Measurements from ENCODE around the gene KLHL21. TPM values are rescaled to one million over a fixed set of nuclear protein-coding genes. Genes with fewer than 3 reads are reported as not detected.
A peak's percentile ranks its signal among the peaks of the same experiment; 100 is the strongest.
"Not testable (repeated sequence)": the region's sequence is repeated elsewhere in the genome, so short reads cannot be mapped to it uniquely, and the experiment has no call there.

KLHL21 gene
- total RNA-seq, 2 experiments from 2014 or later: 22.8 to 23.0 TPM

DNA sequence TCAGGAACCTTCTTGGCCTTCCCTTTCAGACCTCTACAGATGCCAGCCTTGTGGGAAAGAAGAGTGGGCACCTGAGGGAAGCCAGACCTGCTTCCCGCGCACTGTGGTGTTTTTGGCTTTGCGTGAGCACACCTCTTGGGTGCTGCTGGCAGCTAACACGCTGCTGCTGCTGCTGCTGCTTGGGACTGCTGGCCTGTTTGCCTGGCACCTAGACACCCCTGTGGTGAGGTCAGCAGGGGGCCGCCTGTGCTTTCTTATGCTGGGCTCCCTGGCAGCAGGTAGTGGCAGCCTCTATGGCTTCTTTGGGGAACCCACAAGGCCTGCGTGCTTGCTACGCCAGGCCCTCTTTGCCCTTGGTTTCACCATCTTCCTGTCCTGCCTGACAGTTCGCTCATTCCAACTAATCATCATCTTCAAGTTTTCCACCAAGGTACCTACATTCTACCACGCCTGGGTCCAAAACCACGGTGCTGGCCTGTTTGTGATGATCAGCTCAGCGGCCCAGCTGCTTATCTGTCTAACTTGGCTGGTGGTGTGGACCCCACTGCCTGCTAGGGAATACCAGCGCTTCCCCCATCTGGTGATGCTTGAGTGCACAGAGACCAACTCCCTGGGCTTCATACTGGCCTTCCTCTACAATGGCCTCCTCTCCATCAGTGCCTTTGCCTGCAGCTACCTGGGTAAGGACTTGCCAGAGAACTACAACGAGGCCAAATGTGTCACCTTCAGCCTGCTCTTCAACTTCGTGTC lies 23.9 kb downstream of the KLHL21 start:
- Mint-ChIP-seq H3K4me1 (ENCODE audit: low read depth) (peaks cover 32% of the 10 kb centered on the region), H3K27me3 (ENCODE audit: low read depth) (no peaks in the 10 kb centered on the region), H3K9me3 (ENCODE audit: insufficient read depth) (no peaks in the 10 kb centered on the region), H3K4me3 (no peak overlapping the region), H3K27ac (peak overlapping the region; percentile 99), H3K36me3 (ENCODE audit: low read depth) (peaks cover 8% of the 10 kb centered on the region)
- POLR2A ChIA-PET: interaction anchor here (1.3 to 5.9 kb wide), 3 partner anchors 8 to 24 kb away, joined by 5 to 32 read pairs (median 6); partner anchors contain the start of genes KLHL21, NOL9 and TAS1R1
- ATAC-seq: no peak
- CTCF ChIA-PET: interaction anchor here (1.0 to 5.7 kb wide), 2 partner anchors 24 to 25 kb away, joined by 3 to 32 read pairs; partner anchors contain the start of genes NOL9 and TAS1R1
- no peak for DNase-seq

DNA sequence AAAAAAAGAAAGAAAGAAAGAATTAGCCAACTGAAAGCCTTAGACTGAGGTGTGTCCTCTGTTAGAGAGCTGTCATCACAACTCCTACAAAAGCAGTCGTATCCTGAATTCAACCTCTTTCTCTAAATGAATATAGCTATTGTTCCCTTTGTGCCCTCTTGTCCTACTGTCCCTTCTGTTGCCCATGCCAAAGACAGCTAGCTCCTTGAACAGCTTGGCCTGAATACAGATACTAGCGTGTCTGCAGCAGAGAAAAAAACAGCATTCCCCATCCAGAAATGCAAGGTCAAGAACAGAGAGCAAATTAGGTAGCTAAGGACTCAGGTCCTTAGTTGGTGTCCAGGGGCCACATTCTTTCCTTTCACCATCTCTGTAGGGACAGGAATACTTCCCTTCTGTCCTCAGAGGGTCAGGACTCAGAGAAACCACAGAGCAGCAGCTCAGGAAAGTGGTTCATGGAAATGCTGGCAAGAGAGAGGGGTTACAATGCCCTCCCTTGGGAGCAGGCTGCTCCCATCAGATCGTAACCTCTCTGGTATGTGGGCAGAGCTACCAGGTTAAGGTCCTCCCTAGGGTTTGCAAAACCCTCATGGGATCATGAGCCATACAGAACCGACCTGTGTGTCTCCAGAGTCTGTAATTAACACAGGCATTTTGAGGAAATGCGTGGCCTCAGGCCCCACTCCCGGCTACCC lies 24.7 kb downstream of the KLHL21 start:
- ATAC-seq (no peak), DNase-seq (no peak)
- no peak overlapping the region for H3K4me3 Mint-ChIP-seq
- H3K27me3 Mint-ChIP-seq (ENCODE audit: low read depth): no peaks in the 10 kb centered on the region
- peaks cover 32% of the 10 kb centered on the region for H3K4me1 Mint-ChIP-seq (ENCODE audit: low read depth)
- ChIA-PET POLR2A (interaction anchor here (5.9 kb wide), 1 partner anchor 25 kb away, joined by 32 read pairs; the partner anchor contains the start of gene KLHL21), CTCF (interaction anchor here (0.7 to 1.0 kb wide), 2 partner anchors 23 to 214 kb away, joined by 3 read pairs; partner anchors contain the start of gene NOL9)
- H3K36me3 Mint-ChIP-seq (ENCODE audit: low read depth): peaks cover 8% of the 10 kb centered on the region
- no peak overlapping the region for H3K27ac Mint-ChIP-seq
- H3K9me3 Mint-ChIP-seq (ENCODE audit: insufficient read depth): no peaks in the 10 kb centered on the region

DNA sequence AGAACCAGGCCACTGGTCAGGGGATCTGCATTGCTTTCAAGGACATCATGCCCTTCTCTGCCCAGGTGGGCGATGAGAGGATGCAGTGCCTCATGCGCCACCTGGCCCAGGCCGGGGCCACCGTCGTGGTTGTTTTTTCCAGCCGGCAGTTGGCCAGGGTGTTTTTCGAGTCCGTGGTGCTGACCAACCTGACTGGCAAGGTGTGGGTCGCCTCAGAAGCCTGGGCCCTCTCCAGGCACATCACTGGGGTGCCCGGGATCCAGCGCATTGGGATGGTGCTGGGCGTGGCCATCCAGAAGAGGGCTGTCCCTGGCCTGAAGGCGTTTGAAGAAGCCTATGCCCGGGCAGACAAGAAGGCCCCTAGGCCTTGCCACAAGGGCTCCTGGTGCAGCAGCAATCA lies 27.9 kb downstream of the KLHL21 start:
- Mint-ChIP-seq H3K4me3 (no peak overlapping the region), H3K36me3 (ENCODE audit: low read depth) (no peaks in the 10 kb centered on the region), H3K4me1 (ENCODE audit: low read depth) (peaks cover 15% of the 10 kb centered on the region), H3K27me3 (ENCODE audit: low read depth) (peaks cover 3% of the 10 kb centered on the region), H3K27ac (no peak overlapping the region), H3K9me3 (ENCODE audit: insufficient read depth) (no peaks in the 10 kb centered on the region)
- POLR2A ChIA-PET: no interaction called here
- DNase-seq (no peak), ATAC-seq (no peak)
- CTCF ChIA-PET: no interaction called here

DNA sequence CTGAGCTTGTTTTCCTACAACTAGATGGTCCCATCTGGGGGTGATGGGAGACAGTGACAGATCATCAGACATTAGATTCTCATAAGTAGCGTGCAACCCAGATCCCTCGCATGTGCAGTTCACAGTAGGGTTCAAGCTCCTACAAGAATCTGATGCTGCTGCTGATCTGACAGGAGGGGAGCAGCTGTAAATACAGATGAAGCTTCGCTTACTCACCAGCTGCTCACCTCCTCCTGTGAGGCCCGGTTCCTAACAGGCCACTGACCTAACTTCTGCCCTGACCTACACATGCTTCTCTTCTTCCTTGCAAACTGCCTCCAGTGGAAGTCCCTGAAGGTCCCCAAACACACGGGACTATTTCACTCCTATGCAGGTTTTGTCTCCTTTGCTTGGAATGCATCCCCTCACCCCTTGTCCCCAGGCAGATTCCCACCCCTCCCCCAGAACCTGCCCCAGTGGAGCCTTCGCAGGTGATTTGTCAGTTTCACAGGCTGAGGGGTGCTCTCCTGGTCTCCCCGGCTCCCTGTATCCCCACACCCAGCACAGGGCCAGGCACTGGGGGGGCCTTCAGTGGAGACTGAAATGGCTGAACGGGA lies 28.5 kb downstream of the KLHL21 start:
- ATAC-seq: no peak
- Mint-ChIP-seq H3K4me1 (ENCODE audit: low read depth) (peaks cover 8% of the 10 kb centered on the region), H3K27me3 (ENCODE audit: low read depth) (peaks cover 3% of the 10 kb centered on the region), H3K9me3 (ENCODE audit: insufficient read depth) (no peaks in the 10 kb centered on the region), H3K36me3 (ENCODE audit: low read depth) (no peaks in the 10 kb centered on the region), H3K27ac (no peak overlapping the region), H3K4me3 (no peak overlapping the region)
- ChIA-PET POLR2A (no interaction called here), CTCF (interaction anchor here (1.3 kb wide), 1 partner anchor 20 kb away, joined by 3 read pairs; the partner anchor contains the start of genes NOL9 and TAS1R1)
- no peak for DNase-seq

DNA sequence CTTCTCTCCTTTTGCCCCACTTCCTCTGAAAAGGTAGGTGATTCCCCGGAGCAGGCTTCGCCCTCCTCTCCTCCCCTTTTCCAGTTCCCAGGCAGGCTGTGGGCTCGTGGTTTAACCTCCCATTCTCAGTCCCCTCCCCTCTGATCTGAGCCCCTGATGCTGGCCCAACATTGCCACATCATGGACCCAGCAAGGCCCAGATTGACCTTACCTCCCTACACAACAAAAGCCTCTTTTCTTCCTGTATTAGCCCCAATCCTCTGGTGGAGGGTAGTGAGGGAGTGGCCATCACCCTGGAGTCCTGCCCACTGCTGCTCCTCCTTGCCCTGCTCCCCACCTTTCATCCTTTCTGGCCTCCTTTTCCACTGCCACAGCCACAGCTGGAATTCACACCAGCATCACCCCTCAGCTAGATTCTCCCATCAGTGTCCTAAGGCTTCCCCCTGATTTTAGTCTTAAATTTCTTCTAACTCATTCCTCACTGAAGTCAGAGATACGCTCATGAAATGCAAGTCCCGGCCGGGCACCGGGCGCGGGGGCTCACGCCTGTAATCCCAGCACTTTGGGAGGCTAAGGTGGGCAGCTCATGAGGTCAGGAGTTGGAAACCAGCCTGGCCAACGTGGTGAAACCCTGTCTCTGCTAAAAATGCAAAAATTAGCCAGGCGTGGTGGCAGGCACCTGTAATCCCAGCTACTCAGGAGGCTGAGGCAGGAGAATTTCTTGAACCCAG lies 29.9 kb downstream of the KLHL21 start:
- POLR2A ChIA-PET: no interaction called here
- CTCF ChIA-PET: interaction anchor here (1.3 kb wide), 1 partner anchor 18 kb away, joined by 3 read pairs; the partner anchor contains the start of genes NOL9 and TAS1R1
- Mint-ChIP-seq H3K27me3 (ENCODE audit: low read depth) (peaks cover 5% of the 10 kb centered on the region), H3K4me3 (no peak overlapping the region), H3K9me3 (ENCODE audit: insufficient read depth) (no peaks in the 10 kb centered on the region), H3K27ac (no peak overlapping the region), H3K36me3 (ENCODE audit: low read depth) (no peaks in the 10 kb centered on the region), H3K4me1 (ENCODE audit: low read depth) (peaks cover 7% of the 10 kb centered on the region)
- DNase-seq: no peak
- no peak for ATAC-seq

DNA sequence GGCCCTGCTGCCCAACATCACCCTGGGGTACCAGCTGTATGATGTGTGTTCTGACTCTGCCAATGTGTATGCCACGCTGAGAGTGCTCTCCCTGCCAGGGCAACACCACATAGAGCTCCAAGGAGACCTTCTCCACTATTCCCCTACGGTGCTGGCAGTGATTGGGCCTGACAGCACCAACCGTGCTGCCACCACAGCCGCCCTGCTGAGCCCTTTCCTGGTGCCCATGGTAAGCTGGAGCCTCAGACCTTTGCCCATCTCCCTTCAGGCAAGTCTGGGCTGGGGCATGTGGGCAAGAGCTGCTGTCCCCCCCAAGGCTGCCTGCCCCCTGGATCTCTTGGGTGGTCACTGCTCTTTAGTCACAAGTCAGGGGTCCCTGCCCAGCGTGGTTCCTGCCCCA lies 31.7 kb downstream of the KLHL21 start:
- Mint-ChIP-seq H3K27ac (no peak overlapping the region), H3K4me3 (no peak overlapping the region)

DNA sequence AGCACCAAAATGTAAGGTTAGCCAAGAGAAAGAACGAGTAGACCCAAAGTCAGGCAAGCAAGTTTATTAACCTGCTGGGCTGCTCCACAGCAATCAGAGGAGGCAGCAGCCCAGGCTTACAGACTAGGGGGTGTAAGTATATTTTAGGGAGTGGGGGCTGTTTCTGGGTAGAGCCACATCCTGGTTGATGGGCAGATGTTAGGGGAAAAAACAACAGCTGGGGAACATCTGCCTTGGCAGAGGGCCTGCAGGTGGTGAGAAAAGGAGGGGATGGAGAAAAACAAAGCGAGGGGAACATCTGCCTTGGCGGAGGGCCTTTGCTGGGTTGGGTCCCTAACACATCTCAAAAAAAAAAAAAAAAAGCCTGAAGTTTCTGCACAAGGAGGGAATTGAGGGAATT lies 32.6 kb downstream of the KLHL21 start:
- no peaks in the 10 kb centered on the region for H3K36me3 Mint-ChIP-seq (ENCODE audit: low read depth)
- H3K27ac Mint-ChIP-seq: no peak overlapping the region
- H3K9me3 Mint-ChIP-seq (ENCODE audit: insufficient read depth): no peaks in the 10 kb centered on the region
- no peak overlapping the region for H3K4me3 Mint-ChIP-seq
- no peak for ATAC-seq
- ChIA-PET POLR2A (interaction anchor here (1.5 kb wide), 1 partner anchor 9 kb away, joined by 5 read pairs; the partner anchor contains the start of gene ZBTB48), CTCF (interaction anchor here (0.7 kb wide), 1 partner anchor 15 kb away, joined by 4 read pairs; the partner anchor contains the start of gene TAS1R1)
- peaks cover 5% of the 10 kb centered on the region for H3K27me3 Mint-ChIP-seq (ENCODE audit: low read depth)
- H3K4me1 Mint-ChIP-seq (ENCODE audit: low read depth): peaks cover 7% of the 10 kb centered on the region
- DNase-seq: no peak

More for the DNA sequence above, 31.7 kb downstream of the KLHL21 start:
- DNase-seq (no peak), ATAC-seq (no peak)
- H3K36me3 Mint-ChIP-seq (ENCODE audit: low read depth): no peaks in the 10 kb centered on the region
- H3K4me1 Mint-ChIP-seq (ENCODE audit: low read depth): peaks cover 7% of the 10 kb centered on the region
- H3K9me3 Mint-ChIP-seq (ENCODE audit: insufficient read depth): no peaks in the 10 kb centered on the region
- ChIA-PET POLR2A (interaction anchor here (1.5 kb wide), 1 partner anchor 9 kb away, joined by 5 read pairs; the partner anchor contains the start of gene ZBTB48), CTCF (interaction anchor here (0.6 to 1.0 kb wide), 2 partner anchors 17 to 50 kb away, joined by 3 to 4 read pairs; partner anchors contain the start of gene NOL9)
- peaks cover 5% of the 10 kb centered on the region for H3K27me3 Mint-ChIP-seq (ENCODE audit: low read depth)

DNA sequence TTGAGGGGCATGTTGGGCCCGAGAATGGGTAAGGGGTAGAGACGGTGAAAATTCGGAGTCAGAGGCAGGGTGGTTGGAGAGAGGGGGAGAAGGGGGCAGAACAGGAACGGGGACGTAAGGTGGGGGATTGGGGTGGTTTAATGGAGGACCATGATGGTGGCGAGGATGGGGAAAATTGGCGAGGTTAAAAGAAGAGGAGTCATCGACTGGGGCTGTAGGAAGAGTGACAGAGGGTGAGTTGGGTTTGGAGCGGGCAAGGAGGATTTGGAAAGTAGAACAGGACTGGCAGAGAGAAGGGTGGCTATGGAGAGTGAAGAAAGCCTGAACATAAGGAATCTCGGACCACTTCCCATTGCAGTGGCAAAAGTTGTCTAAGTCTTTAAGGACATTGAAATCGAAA lies 33.6 kb downstream of the KLHL21 start:
- Mint-ChIP-seq H3K27me3 (ENCODE audit: low read depth) (peaks cover 5% of the 10 kb centered on the region), H3K27ac (no peak overlapping the region), H3K4me1 (ENCODE audit: low read depth) (peaks cover 7% of the 10 kb centered on the region), H3K4me3 (no peak overlapping the region), H3K36me3 (ENCODE audit: low read depth) (no peaks in the 10 kb centered on the region), H3K9me3 (ENCODE audit: insufficient read depth) (no peaks in the 10 kb centered on the region)
- POLR2A ChIA-PET: no interaction called here
- DNase-seq (no peak), ATAC-seq (no peak)
- CTCF ChIA-PET: no interaction called here

DNA sequence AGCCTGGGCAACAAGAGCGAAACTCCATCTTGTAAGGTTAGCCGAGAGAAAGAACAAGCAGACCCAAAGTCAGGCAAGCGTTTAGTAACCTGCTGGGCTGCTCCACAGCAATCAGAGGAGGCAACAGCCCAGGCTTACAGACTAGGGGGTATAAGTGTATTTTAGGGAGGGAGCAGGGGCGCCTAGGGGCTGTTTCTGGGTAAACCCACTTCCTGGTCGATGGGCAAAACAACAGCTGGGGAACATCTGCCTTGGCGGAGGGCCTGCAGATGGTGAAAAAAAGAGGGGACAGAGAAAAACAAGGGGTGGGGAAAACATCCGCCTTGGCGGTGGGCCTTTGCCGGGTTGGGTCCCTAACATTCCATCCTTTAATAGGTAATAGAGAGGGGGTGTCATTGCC lies 42.4 kb downstream of the KLHL21 start:
- ChIA-PET POLR2A (no interaction called here), CTCF (no interaction called here)
- Mint-ChIP-seq H3K9me3 (ENCODE audit: insufficient read depth) (no peaks in the 10 kb centered on the region), H3K4me1 (ENCODE audit: low read depth) (peaks cover 10% of the 10 kb centered on the region), H3K27me3 (ENCODE audit: low read depth) (no peaks in the 10 kb centered on the region), H3K27ac (no peak overlapping the region), H3K4me3 (no peak overlapping the region), H3K36me3 (ENCODE audit: low read depth) (no peaks in the 10 kb centered on the region)
- DNase-seq (no peak), ATAC-seq (no peak)

DNA sequence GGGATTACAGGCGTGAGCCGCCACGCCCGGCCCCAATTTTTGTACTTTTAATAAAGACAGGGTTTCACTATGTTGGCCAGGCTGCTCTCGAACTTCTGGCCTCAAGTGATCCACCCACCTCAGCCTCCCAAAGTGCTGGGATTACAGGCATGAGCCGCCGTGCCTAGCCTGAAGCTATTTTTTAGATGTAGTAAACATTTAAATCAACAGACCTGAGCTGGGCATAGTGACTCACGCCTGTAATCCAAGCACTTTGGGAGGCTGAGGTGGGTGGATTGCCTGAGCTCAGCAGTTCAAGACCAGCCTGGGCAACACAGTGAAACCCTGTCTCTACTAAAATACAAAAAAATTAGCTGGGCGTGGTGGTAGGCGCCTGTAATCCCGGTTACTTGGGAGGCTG lies 43.5 kb downstream of the KLHL21 start:
- H3K27me3 Mint-ChIP-seq (ENCODE audit: low read depth); H3K4me3 Mint-ChIP-seq; H3K27ac Mint-ChIP-seq; H3K9me3 Mint-ChIP-seq (ENCODE audit: insufficient read depth); POLR2A ChIA-PET; H3K36me3 Mint-ChIP-seq (ENCODE audit: low read depth); DNase-seq; CTCF ChIA-PET; ATAC-seq: not testable (repeated sequence)
- H3K4me1 Mint-ChIP-seq (ENCODE audit: low read depth): peaks cover 17% of the 10 kb centered on the region

DNA sequence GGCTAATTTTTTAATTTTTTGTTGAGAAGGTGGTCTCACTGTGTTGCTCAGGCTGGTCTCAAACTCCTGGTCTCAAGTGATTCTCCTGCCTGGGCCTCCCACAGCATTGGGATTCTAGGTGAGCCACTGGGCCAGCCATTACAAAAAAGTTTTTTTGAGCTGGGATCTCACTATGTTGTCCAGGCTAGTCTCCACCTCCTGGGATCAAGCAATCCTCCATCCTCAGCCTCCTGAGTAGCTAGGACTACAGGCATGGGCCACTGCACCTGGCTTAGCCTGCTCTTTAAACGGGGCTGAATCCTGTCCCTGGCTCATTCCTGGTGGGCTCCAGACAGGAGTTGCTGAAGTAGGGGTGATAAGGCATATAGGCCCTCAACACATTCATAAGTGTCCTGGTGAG lies 45.1 kb downstream of the KLHL21 start:
- H3K27ac Mint-ChIP-seq: no peak overlapping the region
- no peaks in the 10 kb centered on the region for H3K9me3 Mint-ChIP-seq (ENCODE audit: insufficient read depth)
- H3K27me3 Mint-ChIP-seq (ENCODE audit: low read depth): no peaks in the 10 kb centered on the region
- no peak for DNase-seq
- H3K36me3 Mint-ChIP-seq (ENCODE audit: low read depth): no peaks in the 10 kb centered on the region
- H3K4me1 Mint-ChIP-seq (ENCODE audit: low read depth): peaks cover 23% of the 10 kb centered on the region
- H3K4me3 Mint-ChIP-seq: no peak overlapping the region
- ChIA-PET CTCF (no interaction called here), POLR2A (no interaction called here)
- no peak for ATAC-seq
